Chondrocyte (in vitro differentiated cells): Measurements from ENCODE around the gene TRIM15. TPM values are rescaled to one million over a fixed set of nuclear protein-coding genes. Genes with fewer than 3 reads are reported as not detected.

Source experiments
- DNase-seq: peaks from one replicate; pipeline ENCODE4 v3.0.0; 2021; ENCODE audit warnings: mixed read lengths, low spot score
- H3K27ac Mint-ChIP-seq: one replicate; pipeline ENCODE4 v1.8.0; 2021; ENCODE audit warnings: mild to moderate bottlenecking, moderate library complexity, mixed read lengths; ENCODE audit not compliant: unreplicated experiment
- H3K27me3 Mint-ChIP-seq: 2 replicates; pipeline ENCODE4 v1.8.0; 2021; ENCODE audit warnings: low read depth, mixed read lengths
- H3K36me3 Mint-ChIP-seq: 2 replicates; pipeline ENCODE4 v1.8.0; 2021; ENCODE audit warnings: low read depth, mixed read lengths
- H3K4me1 Mint-ChIP-seq: 2 replicates; pipeline ENCODE4 v1.8.0; 2021; ENCODE audit warnings: low read depth, mild to moderate bottlenecking, mixed read lengths
- H3K4me3 Mint-ChIP-seq: one replicate; pipeline ENCODE4 v1.8.0; 2021; ENCODE audit warnings: mild to moderate bottlenecking, moderate library complexity, mixed read lengths; ENCODE audit not compliant: unreplicated experiment
- H3K9me3 Mint-ChIP-seq: 2 replicates; pipeline ENCODE4 v1.8.0; 2021; ENCODE audit warnings: low read depth, mixed read lengths
- CTCF ChIP-seq: fragments of 200-600 bp; sonication (generic); IDR thresholded peaks from 2 replicates; pipeline ENCODE4 v1.5.0; 2021; ENCODE audit warnings: antibody characterized with exemption, mild to moderate bottlenecking, moderate library complexity
- total RNA-seq: library from RNA; stranded (reverse); gene quantifications from 3 replicates; pipeline ENCODE4 v1.2.1, GENCODE V29; 2021

TRIM15 gene
- total RNA-seq, 1 donor from 2014 or later, result not detected

GRCh38 chr6:30212865-30213666 is 49.7 kb downstream of the TRIM15 start, which contains the start of gene TRIM26:
Gene TRIM26 (minus strand): TSS chr6:30213406. CDS start chr6:30199103, 14,303 bp downstream.
- Mint-ChIP-seq H3K9me3 (no peaks in the 10 kb centered on the region), H3K4me3 (peak within 1 kb of the TSS; percentile 93), H3K36me3 (no peaks in the 10 kb centered on the region), H3K27me3 (no peaks in the 10 kb centered on the region), H3K27ac (peak within 1 kb of the TSS; percentile 99), H3K4me1 (peaks cover 50% of the 10 kb centered on the region)
- TF ChIP-seq CTCF, result no peak
- peak; percentile 99 for DNase-seq

- Mint-ChIP-seq H3K27ac (peak overlapping the region; percentile 99), H3K9me3 (no peaks in the 10 kb centered on the region), H3K27me3 (no peaks in the 10 kb centered on the region), H3K4me1 (peaks cover 45% of the 10 kb centered on the region), H3K4me3 (peak overlapping the region; percentile 93), H3K36me3 (no peaks in the 10 kb centered on the region)
- TF ChIP-seq CTCF, result no peak
- DNase-seq, result no peak
These were observed 50.3 kb downstream of the TRIM15 start for GRCh38 chr6:30213667-30213956.

- Mint-ChIP-seq H3K4me1 (peaks cover 42% of the 10 kb centered on the region), H3K4me3 (peak overlapping the region; percentile 93), H3K9me3 (no peaks in the 10 kb centered on the region), H3K27ac (peak overlapping the region; percentile 99), H3K36me3 (no peaks in the 10 kb centered on the region), H3K27me3 (no peaks in the 10 kb centered on the region)
- DNase-seq, result no peak
- TF ChIP-seq CTCF, result no peak
These were observed 50.8 kb downstream of the TRIM15 start for GRCh38 chr6:30213957-30214656.

DNA sequence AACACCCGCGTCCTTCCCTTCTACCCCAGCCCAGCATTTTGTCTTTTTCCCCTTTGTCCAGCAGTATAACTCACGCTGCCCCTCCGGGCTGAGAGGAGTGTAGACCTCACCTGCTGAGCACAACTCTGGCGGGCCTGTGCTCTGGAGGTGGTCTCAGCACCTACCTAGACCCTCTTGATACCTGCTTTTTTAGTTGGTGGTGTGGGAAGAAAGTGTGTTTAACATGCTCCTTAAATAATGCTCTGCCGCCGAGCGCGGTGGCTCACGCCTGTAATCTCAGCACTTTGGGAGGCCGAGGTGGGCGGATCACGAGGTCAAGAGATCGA is 51.3 kb downstream of the TRIM15 start:
- Mint-ChIP-seq H3K36me3 (no peaks in the 10 kb centered on the region), H3K27me3 (no peaks in the 10 kb centered on the region), H3K27ac (no peak overlapping the region), H3K4me1 (peaks cover 46% of the 10 kb centered on the region), H3K4me3 (peak overlapping the region; percentile 93), H3K9me3 (no peaks in the 10 kb centered on the region)
- no peak for DNase-seq
- no peak for TF ChIP-seq CTCF

- Mint-ChIP-seq H3K27ac (no peak overlapping the region), H3K4me1 (peaks cover 35% of the 10 kb centered on the region), H3K4me3 (no peak overlapping the region), H3K9me3 (no peaks in the 10 kb centered on the region), H3K27me3 (no peaks in the 10 kb centered on the region), H3K36me3 (no peaks in the 10 kb centered on the region)
- no peak for TF ChIP-seq CTCF
- DNase-seq, result no peak
These were observed 52.8 kb downstream of the TRIM15 start for GRCh38 chr6:30216096-30216495.
